HFF-Myc (cell line): ENCODE data around the gene LIPF.

Experiments
- DNase-seq: peaks from one replicate; pipeline ENCODE4 v3.0.0-alpha.2; 2011; ENCODE audit warnings: low read depth; ENCODE audit errors: extremely low read depth
- H3K4me3 ChIP-seq: replicated peaks from 2 replicates; pipeline ENCODE4 v1.5.1; 2011; ENCODE audit warnings: low read depth, mild to moderate bottlenecking, control low read depth, low read length
- TF ChIP-seq, protein P1 (sequence below): IDR thresholded peaks from 2 replicates; pipeline ENCODE4 v1.5.1; 2012; ENCODE audit warnings: mild to moderate bottlenecking, low read depth, low read length, control low read depth; ENCODE audit errors: missing control alignments

The LIPF gene

DNA sequence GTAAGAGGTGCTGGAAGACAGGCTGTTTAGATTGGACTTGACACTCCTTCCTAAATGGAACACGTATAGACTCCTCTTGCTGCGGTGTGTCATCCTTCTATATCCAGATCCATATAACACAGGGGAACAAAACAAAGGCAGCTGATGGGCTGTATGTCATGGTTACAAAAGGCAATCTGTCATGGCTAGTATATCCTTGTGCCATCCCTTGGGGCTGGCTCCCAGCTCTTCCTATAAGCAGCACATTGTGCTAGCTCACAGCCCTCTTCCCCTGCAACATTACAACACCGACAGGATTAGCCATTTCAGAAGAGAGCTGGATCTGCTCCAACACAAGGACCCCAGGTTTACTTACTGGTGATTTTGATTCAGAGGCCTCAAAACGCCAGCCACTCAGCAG lies 57.1 kb downstream of the LIPF start:
- TF ChIP-seq, protein P1, sequence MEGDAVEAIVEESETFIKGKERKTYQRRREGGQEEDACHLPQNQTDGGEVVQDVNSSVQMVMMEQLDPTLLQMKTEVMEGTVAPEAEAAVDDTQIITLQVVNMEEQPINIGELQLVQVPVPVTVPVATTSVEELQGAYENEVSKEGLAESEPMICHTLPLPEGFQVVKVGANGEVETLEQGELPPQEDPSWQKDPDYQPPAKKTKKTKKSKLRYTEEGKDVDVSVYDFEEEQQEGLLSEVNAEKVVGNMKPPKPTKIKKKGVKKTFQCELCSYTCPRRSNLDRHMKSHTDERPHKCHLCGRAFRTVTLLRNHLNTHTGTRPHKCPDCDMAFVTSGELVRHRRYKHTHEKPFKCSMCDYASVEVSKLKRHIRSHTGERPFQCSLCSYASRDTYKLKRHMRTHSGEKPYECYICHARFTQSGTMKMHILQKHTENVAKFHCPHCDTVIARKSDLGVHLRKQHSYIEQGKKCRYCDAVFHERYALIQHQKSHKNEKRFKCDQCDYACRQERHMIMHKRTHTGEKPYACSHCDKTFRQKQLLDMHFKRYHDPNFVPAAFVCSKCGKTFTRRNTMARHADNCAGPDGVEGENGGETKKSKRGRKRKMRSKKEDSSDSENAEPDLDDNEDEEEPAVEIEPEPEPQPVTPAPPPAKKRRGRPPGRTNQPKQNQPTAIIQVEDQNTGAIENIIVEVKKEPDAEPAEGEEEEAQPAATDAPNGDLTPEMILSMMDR = no peak
- DNase-seq = no peak
- H3K4me3 ChIP-seq = no peak overlapping the region

DNA sequence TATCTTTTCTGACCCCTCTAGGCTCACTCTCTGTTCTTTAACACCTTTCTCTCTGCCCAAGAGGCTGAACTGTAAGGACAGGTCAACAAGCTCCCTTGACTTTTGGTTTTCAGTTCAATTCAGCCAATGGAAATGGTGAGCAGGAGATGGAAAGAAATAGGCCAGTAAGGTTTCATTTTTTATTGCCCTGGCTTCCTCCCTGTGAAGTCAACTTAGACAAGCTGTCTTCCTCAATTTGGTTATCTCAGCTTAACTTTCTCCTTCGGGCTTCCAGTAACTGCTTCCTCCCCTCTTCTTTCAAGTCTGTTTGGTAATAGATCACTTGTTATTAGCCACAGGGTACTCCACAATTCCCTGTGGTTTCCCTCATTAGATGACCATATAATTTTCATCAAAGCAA lies 61.6 kb downstream of the LIPF start:
- DNase-seq = no peak
- TF ChIP-seq, protein P1 = no peak
- no peak overlapping the region for H3K4me3 ChIP-seq

DNA sequence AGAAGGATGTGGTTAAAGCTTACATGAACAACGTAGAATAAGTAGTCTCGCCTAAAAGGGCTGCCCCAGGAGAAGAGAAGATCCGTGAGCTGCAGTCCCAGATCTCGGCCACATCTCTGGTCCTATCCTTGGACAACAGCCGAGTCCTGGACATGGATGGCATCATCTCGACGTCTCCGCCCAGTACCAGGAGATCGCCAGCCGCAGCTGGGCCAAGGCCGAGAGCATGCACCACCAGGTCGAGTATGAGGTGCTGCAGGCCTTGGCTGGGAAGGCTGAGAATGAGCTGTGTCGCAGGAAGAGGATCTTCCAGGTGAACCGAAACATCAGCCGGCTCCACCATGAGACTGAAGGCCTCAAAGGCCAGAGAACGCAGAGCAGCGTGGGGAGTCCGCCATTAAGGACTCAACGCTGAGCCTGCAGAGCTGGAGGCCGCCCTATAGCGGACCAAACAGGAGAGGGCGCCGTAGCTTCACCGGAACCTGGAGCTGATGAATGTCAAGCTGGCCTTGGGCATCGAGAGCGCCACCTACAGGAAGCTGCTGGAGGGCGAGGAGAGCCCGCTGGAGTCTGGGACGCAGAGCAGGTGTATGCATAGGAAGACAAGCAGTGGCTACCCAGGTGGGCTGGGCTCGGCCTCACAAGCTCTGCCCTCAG lies 64.0 kb downstream of the LIPF start:
- TF ChIP-seq, protein P1 = peak; percentile 61
- no peak overlapping the region for H3K4me3 ChIP-seq
- DNase-seq = no peak
